ENCODE results near the gene TTLL5.
A peak's percentile ranks its signal among the peaks of the same experiment; 100 is the strongest.
"Not testable (repeated sequence)": the region's sequence is repeated elsewhere in the genome, so short reads cannot be mapped to it uniquely, and the experiment has no call there.

Gene TTLL5

DNA sequence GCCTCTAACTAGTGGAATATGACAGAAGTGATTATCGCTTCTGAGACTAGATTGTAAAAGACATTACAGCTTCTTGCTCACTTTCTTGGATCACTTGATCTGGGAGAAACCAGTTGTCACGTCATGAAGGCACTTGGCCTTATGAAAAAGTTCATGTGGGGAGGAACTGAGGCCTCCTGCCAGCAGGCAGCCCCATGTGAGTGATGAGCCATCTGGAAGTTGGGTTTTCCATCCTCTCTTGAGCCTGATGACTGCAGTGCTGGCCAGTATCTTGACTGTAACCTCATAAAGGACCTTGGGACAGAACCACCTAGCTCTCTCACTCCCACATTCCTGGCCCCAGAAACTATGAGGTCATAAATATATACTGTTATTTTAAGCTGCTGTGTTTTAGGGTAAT, 28.0 kb downstream of the TTLL5 start:
- H3K27me3 ChIP-seq (ENCODE audit: control insufficient read depth, insufficient read depth, low read length), result no peaks in the 10 kb centered on the region
- no peaks in the 10 kb centered on the region for H3K36me3 ChIP-seq (ENCODE audit: control insufficient read depth, insufficient read depth, low read length)
- no peak overlapping the region for H3K4me3 ChIP-seq (ENCODE audit: low read length)
- H3K27ac ChIP-seq (ENCODE audit: low read depth, low read length), result no peak overlapping the region
- no peaks in the 10 kb centered on the region for H3K4me1 ChIP-seq (ENCODE audit: control insufficient read depth, insufficient read depth, low read length)
- H3K9ac ChIP-seq (ENCODE audit: low read length), result no peak overlapping the region

DNA sequence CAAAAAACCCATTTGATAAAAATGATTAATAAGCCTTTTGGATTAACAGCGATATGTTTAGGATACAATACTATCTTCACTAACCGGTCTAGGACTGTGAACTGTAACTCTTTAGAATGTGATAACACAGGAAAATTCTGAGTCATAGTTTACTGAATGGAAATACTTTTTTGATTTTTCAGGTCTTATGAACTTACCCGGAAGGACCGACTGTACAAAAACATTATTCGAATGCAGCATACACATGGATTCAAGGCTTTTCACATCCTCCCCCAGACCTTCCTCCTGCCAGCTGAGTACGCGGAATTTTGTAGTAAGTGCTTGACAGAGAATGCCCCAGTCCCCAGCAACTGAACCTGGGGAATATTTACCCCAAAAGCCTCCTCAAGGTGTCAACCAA, 29.0 kb downstream of the TTLL5 start:
- H3K36me3 ChIP-seq (ENCODE audit: control insufficient read depth, insufficient read depth, low read length), result no peaks in the 10 kb centered on the region
- no peak overlapping the region for H3K27ac ChIP-seq (ENCODE audit: low read depth, low read length)
- no peaks in the 10 kb centered on the region for H3K27me3 ChIP-seq (ENCODE audit: control insufficient read depth, insufficient read depth, low read length)
- H3K9ac ChIP-seq (ENCODE audit: low read length), result no peak overlapping the region
- no peak overlapping the region for H3K4me3 ChIP-seq (ENCODE audit: low read length)
- H3K4me1 ChIP-seq (ENCODE audit: control insufficient read depth, insufficient read depth, low read length), result no peaks in the 10 kb centered on the region

DNA sequence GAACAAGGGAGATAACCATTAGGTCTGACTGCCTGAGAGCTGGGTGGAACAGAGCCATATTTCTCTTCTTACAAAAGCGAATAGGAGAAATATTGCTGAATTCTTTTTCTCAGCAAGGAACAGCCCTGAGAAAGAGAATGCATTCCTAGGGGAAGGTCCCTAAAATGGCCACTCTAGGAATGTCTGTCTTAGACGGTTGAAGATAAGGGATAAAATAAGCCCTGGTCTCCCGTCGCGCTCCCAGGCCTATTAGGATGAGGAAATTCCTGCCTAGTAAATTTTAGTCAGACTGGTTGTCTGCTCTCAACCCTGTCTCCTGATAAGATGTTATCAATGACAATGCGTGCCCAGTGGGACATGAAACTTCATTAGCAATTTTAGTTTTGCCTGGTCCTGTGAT, 34.0 kb downstream of the TTLL5 start:
- not testable (repeated sequence) for H3K9ac ChIP-seq (ENCODE audit: low read length); H3K27me3 ChIP-seq (ENCODE audit: control insufficient read depth, insufficient read depth, low read length); H3K36me3 ChIP-seq (ENCODE audit: control insufficient read depth, insufficient read depth, low read length); H3K4me1 ChIP-seq (ENCODE audit: control insufficient read depth, insufficient read depth, low read length); H3K27ac ChIP-seq (ENCODE audit: low read depth, low read length); H3K4me3 ChIP-seq (ENCODE audit: low read length)

DNA sequence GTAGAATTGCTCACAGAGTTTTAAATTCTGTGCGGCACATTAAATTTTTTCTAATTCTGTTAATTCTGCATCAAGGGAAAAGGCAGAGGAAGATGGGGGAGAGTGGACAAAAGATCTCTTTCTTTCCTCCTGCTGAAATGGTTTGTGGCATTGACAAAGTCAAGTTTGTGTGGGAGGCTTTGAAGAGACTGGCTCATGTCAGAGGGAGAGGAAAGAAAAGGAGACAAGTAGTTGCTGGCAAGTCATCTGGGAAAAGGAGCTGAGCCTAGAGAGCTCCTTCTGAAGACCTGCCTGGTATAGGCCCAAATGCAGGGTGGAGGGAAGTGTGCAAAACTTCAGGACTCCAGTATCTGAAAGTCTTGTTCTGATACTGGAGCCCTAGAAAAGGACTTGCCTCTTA, 36.3 kb downstream of the TTLL5 start:
- no peaks in the 10 kb centered on the region for H3K27me3 ChIP-seq (ENCODE audit: control insufficient read depth, insufficient read depth, low read length)
- H3K36me3 ChIP-seq (ENCODE audit: control insufficient read depth, insufficient read depth, low read length), result no peaks in the 10 kb centered on the region
- peaks cover 6% of the 10 kb centered on the region for H3K4me1 ChIP-seq (ENCODE audit: control insufficient read depth, insufficient read depth, low read length)
- no peak overlapping the region for H3K27ac ChIP-seq (ENCODE audit: low read depth, low read length)
- no peak overlapping the region for H3K9ac ChIP-seq (ENCODE audit: low read length)
- no peak overlapping the region for H3K4me3 ChIP-seq (ENCODE audit: low read length)

DNA sequence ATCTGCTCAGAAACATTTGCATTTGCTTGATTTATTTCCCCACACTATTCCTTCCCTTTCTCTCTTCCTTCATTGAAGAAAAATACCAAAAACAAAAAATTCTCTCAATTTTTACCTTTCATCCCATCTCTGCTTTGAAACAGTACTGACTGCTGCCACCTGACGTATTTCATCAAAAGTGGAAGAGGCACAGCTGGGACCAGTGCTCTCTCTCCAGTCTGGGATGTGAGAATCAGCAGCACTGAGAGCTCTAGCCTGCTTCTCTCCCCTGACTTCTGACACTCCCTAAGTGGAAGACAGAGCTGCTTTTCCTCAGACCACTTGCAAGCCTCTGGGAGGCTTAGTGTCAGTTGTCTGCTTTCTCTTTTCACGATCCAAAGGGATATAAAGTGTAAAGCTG, 36.9 kb downstream of the TTLL5 start:
- Histone ChIP-seq H3K9ac (ENCODE audit: low read length) (no peak overlapping the region), H3K4me3 (ENCODE audit: low read length) (no peak overlapping the region), H3K27ac (ENCODE audit: low read depth, low read length) (no peak overlapping the region), H3K27me3 (ENCODE audit: control insufficient read depth, insufficient read depth, low read length) (no peaks in the 10 kb centered on the region), H3K4me1 (ENCODE audit: control insufficient read depth, insufficient read depth, low read length) (peaks cover 11% of the 10 kb centered on the region), H3K36me3 (ENCODE audit: control insufficient read depth, insufficient read depth, low read length) (no peaks in the 10 kb centered on the region)

DNA sequence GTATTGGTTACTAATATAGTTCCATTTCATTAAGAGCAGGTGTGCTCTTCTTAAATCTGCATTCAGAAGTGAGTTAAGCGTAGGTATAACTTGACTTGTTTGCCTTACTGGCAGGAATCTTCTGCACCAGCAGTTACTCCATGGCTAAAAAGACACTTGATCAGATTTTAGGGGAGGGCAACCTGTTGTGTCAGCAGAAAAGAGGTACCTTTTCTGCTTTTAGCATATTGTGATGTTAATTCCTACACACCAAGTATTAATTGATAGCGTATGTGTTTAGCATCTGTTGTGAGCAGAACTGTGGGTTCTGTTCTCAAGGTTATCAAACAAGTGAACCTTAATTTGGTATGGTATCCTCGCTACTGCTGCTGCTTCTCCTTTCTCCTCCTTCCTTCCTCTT, 38.3 kb downstream of the TTLL5 start:
- Histone ChIP-seq H3K4me1 (ENCODE audit: control insufficient read depth, insufficient read depth, low read length) (peaks cover 16% of the 10 kb centered on the region), H3K27ac (ENCODE audit: low read depth, low read length) (no peak overlapping the region), H3K27me3 (ENCODE audit: control insufficient read depth, insufficient read depth, low read length) (no peaks in the 10 kb centered on the region), H3K4me3 (ENCODE audit: low read length) (no peak overlapping the region), H3K9ac (ENCODE audit: low read length) (no peak overlapping the region), H3K36me3 (ENCODE audit: control insufficient read depth, insufficient read depth, low read length) (no peaks in the 10 kb centered on the region)

DNA sequence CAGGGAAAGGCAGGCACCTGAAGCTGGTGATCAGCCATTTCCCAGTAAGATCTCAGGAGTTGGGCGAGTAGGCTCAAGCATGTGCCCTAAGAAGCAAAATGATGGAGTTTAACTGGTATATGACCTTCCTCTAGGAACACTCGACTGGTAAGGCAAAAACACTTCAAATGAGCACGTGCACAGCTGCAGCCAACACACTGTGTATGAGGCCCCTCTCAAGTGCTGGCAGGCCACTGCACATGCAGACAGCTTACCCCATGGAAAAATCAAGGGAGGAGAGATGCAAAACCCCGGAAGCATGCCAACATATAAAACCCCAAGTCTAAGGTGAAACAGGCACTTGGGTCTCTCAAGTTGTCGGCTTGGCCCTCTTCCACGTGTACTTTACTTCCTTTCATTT, 39.2 kb downstream of the TTLL5 start:
- Histone ChIP-seq H3K4me3 (ENCODE audit: low read length) (no peak overlapping the region), H3K9ac (ENCODE audit: low read length) (no peak overlapping the region), H3K4me1 (ENCODE audit: control insufficient read depth, insufficient read depth, low read length) (peaks cover 16% of the 10 kb centered on the region), H3K27me3 (ENCODE audit: control insufficient read depth, insufficient read depth, low read length) (no peaks in the 10 kb centered on the region), H3K27ac (ENCODE audit: low read depth, low read length) (no peak overlapping the region), H3K36me3 (ENCODE audit: control insufficient read depth, insufficient read depth, low read length) (no peaks in the 10 kb centered on the region)

DNA sequence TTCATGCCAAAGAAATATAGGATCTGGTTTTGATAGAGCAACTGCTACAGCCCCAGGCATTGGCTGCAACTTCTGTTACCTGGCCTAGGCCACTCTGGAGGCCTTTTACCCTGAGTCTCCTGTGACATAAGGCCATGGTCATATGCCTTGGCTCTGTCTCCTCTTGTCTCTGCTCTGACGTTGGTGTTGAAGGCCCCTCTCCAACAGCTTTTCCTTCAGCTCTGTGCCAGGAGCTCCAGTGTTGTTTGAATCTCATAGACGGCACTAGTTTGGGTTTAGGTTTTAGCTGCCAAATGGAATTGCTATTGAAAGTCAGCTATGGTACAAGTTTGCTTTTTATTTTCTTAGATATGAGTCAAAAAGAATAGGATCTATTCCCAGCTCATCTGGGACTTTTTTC, 41.1 kb downstream of the TTLL5 start:
- Histone ChIP-seq H3K9ac (ENCODE audit: low read length) (no peak overlapping the region), H3K27me3 (ENCODE audit: control insufficient read depth, insufficient read depth, low read length) (no peaks in the 10 kb centered on the region), H3K27ac (ENCODE audit: low read depth, low read length) (peak overlapping the region; percentile 55), H3K4me1 (ENCODE audit: control insufficient read depth, insufficient read depth, low read length) (peaks cover 16% of the 10 kb centered on the region), H3K4me3 (ENCODE audit: low read length) (no peak overlapping the region), H3K36me3 (ENCODE audit: control insufficient read depth, insufficient read depth, low read length) (no peaks in the 10 kb centered on the region)

DNA sequence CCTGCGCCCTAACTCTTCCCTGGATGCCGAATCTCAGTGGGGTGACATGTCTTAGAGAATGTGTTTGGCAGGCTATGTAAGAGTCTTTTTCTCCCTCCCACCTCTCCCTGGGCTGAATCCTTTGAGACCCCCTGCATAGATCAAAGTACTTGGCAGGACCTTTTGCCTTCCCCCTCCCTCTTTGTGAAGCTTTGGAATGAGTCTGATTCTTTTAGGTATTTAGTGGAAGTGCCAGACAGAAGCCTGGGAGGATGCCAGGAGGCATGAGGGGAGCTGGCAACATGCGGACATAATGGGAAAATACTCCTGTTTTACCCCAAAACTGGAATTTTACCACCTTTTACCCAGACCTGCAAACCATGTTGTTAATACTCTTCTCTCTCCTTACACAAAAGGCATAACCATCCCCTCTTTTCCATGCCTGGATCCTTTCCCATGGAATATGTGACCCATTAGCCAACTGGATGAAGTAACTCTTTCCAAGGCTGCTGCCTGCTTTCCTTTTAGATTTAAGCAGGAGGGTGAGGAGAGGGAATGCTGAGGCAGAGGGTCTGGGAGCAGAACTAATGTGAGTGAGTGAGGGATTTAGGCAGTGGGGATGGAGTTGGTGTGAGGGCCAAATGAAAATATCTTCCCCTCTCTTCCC, 41.7 kb downstream of the TTLL5 start:
- H3K9ac ChIP-seq (ENCODE audit: low read length), result no peak overlapping the region
- H3K27me3 ChIP-seq (ENCODE audit: control insufficient read depth, insufficient read depth, low read length), result no peaks in the 10 kb centered on the region
- H3K36me3 ChIP-seq (ENCODE audit: control insufficient read depth, insufficient read depth, low read length), result no peaks in the 10 kb centered on the region
- peak overlapping the region; percentile 55 for H3K27ac ChIP-seq (ENCODE audit: low read depth, low read length)
- H3K4me3 ChIP-seq (ENCODE audit: low read length), result no peak overlapping the region
- H3K4me1 ChIP-seq (ENCODE audit: control insufficient read depth, insufficient read depth, low read length), result peaks cover 16% of the 10 kb centered on the region

DNA sequence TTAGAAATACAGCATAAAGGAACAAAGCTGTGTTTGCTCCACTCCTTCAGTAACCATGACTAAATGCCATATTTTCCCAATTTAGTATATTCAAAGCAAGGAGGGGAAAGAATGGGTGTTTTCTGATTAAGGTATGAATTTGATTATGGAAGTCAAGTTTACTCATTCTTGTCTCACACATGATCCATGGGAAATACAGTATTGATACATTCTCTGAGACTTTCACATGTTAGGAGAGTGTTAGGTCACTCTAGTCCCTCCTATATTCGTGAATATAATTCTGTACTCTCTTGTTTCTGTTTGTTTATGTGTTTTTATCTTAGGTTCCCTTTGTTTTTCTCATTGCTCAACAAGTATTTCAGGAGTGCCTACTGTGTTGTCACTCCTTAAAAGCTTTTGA, 42.4 kb downstream of the TTLL5 start:
- Histone ChIP-seq H3K9ac (ENCODE audit: low read length) (no peak overlapping the region), H3K27me3 (ENCODE audit: control insufficient read depth, insufficient read depth, low read length) (no peaks in the 10 kb centered on the region), H3K4me1 (ENCODE audit: control insufficient read depth, insufficient read depth, low read length) (peaks cover 16% of the 10 kb centered on the region), H3K27ac (ENCODE audit: low read depth, low read length) (peak overlapping the region; percentile 55), H3K4me3 (ENCODE audit: low read length) (no peak overlapping the region), H3K36me3 (ENCODE audit: control insufficient read depth, insufficient read depth, low read length) (no peaks in the 10 kb centered on the region)

DNA sequence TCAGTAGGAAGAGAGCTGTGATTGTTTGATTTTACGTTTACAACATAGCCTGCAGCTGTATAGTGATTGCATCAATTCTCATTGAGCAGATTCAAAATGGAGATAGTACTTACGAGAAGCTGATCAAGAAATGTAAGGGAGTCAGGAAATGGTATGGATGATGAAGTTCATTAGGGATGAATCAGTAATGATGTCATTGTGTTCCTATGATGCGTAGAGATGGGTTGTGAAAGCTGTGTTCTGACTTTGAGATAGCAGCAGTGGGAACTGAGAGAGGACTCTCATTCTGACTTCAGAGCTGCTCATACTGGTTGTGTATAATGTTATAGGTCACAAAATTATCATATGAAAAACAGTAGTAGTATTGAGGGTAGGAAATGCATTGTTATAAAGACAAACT, 44.0 kb downstream of the TTLL5 start:
- H3K36me3 ChIP-seq (ENCODE audit: control insufficient read depth, insufficient read depth, low read length), result no peaks in the 10 kb centered on the region
- H3K27ac ChIP-seq (ENCODE audit: low read depth, low read length), result no peak overlapping the region
- H3K27me3 ChIP-seq (ENCODE audit: control insufficient read depth, insufficient read depth, low read length), result no peaks in the 10 kb centered on the region

DNA sequence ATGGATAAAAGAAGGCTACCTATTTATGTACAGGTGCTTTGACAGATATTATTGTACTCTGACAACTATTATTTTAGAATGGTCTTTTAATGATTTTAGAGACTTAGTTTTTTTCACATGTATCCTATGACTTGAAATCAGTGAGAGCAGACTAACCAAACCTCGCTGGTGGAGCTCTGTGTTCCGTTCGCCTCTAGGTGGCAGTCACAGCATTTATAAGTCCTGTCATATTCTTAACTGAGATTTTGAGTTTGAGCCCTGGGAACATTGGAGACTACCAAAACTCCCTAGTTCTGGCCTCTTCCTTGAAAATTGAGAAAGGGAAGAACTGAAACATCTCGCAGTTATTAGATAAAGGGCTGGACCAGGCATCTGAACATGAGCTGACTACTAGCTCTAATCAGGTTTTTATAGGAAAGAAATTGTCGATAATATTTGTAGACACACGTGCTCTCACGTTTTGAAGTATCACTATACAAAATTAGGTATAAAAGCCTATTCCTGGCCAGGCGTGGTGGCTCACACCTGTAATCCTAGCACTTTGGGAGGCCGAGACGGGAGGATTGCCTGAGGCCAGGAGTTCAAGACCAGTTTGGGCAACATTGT, 48.3 kb downstream of the TTLL5 start:
- Histone ChIP-seq H3K27me3 (ENCODE audit: control insufficient read depth, insufficient read depth, low read length) (no peaks in the 10 kb centered on the region), H3K4me1 (ENCODE audit: control insufficient read depth, insufficient read depth, low read length) (peaks cover 14% of the 10 kb centered on the region), H3K4me3 (ENCODE audit: low read length) (no peak overlapping the region), H3K36me3 (ENCODE audit: control insufficient read depth, insufficient read depth, low read length) (no peaks in the 10 kb centered on the region), H3K27ac (ENCODE audit: low read depth, low read length) (no peak overlapping the region), H3K9ac (ENCODE audit: low read length) (no peak overlapping the region)

More for the DNA sequence above, 44.0 kb downstream of the TTLL5 start:
- Histone ChIP-seq H3K4me3 (ENCODE audit: low read length) (no peak overlapping the region), H3K4me1 (ENCODE audit: control insufficient read depth, insufficient read depth, low read length) (peaks cover 16% of the 10 kb centered on the region), H3K9ac (ENCODE audit: low read length) (no peak overlapping the region)

DNA sequence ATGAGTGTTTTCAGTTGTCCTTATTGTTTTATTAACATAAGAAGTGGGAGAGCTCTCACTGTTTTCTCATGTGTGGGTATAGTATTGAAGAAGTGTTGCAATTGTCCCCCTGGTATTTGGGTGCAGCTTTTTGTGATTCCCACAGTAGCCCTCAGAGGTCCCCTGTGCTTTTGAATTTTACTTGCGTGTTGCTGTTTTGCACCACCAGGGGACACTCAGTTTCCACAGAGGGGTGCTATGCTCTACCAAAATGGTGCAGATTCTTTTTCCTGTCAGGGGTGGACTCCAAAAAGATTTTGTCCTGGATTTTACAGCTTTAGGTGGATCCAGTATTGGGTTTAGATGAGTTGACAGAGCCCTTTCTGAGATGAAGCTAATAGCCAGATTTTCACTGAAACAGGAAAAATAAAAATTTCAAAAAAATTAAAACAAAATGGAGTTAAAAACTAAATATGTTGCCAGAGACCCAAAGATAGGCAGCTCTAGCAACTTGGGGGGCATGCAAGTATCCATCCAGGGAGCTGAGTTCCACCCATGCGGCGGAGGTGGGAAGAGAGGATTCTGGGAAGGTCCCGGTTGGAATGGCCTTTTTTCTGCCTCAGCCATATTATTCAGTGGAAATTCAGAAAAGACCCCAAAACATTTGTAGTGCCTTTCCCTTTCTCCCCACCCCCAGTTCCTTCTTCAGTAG, 50.2 kb downstream of the TTLL5 start:
- Histone ChIP-seq H3K9ac (ENCODE audit: low read length) (no peak overlapping the region), H3K27me3 (ENCODE audit: control insufficient read depth, insufficient read depth, low read length) (no peaks in the 10 kb centered on the region), H3K4me3 (ENCODE audit: low read length) (no peak overlapping the region), H3K36me3 (ENCODE audit: control insufficient read depth, insufficient read depth, low read length) (no peaks in the 10 kb centered on the region), H3K27ac (ENCODE audit: low read depth, low read length) (peak overlapping the region; percentile 78), H3K4me1 (ENCODE audit: control insufficient read depth, insufficient read depth, low read length) (peaks cover 14% of the 10 kb centered on the region)

All from rectal smooth muscle tissue (tissue), 1 donor.